Measurements from ENCODE around the gene APPBP2. TPM values are rescaled to one million over a fixed set of nuclear protein-coding genes. Genes with fewer than 3 reads are reported as not detected.
A peak's percentile ranks its signal among the peaks of the same experiment; 100 is the strongest.

Gene APPBP2
- total and polyA plus RNA-seq, 3 experiments from 2014 or later = 21.0 to 29.5 (median 27.7) TPM

DNA sequence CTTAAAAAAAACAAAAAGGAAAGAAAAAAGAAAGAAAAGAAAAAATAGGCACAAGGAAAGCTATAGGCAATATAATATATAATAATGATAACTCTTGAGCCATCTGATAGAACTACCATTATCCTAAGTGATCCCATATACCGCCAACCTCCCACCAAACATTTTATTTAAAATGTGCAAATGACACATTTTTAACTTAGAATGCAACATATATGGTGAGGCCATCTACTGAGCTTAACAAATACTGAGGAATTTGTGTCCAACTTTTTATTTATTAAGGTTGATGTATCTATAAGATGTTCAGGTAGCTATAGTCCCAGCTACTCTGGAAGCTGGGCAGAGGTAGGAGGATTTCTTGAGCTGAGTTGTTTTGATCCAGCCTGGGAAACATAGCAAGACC is 14.4 kb upstream of the APPBP2 start:
- Histone ChIP-seq H3K27ac (ENCODE audit: low read depth, low read length) (no peak overlapping the region), H3K27me3 (ENCODE audit: insufficient read depth, low read length, poor library complexity, severe bottlenecking) (no peaks in the 10 kb centered on the region), H3K4me3 (ENCODE audit: low read length) (no peak overlapping the region), H3K4me1 (ENCODE audit: insufficient read depth, low read length) (no peaks in the 10 kb centered on the region), H3K9me3 (ENCODE audit: low read length) (no peaks in the 10 kb centered on the region), H3K36me3 (ENCODE audit: insufficient read depth, low read length) (no peaks in the 10 kb centered on the region)
- Mint-ChIP-seq H3K36me3 (peaks cover 0 to 4% (median 0%) of the 10 kb centered on the region in 3 donors), H3K27me3 (no peaks in the 10 kb centered on the region), H3K27ac (peak overlapping the region in 1 of 8 donors; percentile 74), H3K4me1 (no peaks in the 10 kb centered on the region), H3K9me3 (no peaks in the 10 kb centered on the region), H3K4me3 (no peak overlapping the region)
- DNase-seq = no peak
- ChIA-PET CTCF (no interaction called here), POLR2A (no interaction called here)

- Mint-ChIP-seq H3K9me3 (no peaks in the 10 kb centered on the region), H3K27ac (peak overlapping the region in 1 of 8 donors; percentile 29), H3K27me3 (no peaks in the 10 kb centered on the region), H3K4me3 (no peak overlapping the region), H3K4me1 (no peaks in the 10 kb centered on the region), H3K36me3 (peaks cover 0 to 4% (median 0%) of the 10 kb centered on the region in 3 donors)
- no peak overlapping the region for H3K27ac ChIP-seq (ENCODE audit: low read depth, low read length)
- DNase-seq = no peak
- H3K36me3 ChIP-seq (ENCODE audit: insufficient read depth, low read length) = no peaks in the 10 kb centered on the region
- H3K9me3 ChIP-seq (ENCODE audit: low read length) = no peaks in the 10 kb centered on the region
- no peak overlapping the region for H3K4me3 ChIP-seq (ENCODE audit: low read length)
- H3K27me3 ChIP-seq (ENCODE audit: insufficient read depth, low read length, poor library complexity, severe bottlenecking) = no peaks in the 10 kb centered on the region
- ChIA-PET CTCF (no interaction called here), POLR2A (no interaction called here)
- H3K4me1 ChIP-seq (ENCODE audit: insufficient read depth, low read length) = no peaks in the 10 kb centered on the region
These were observed 13.8 kb upstream of the APPBP2 start for GRCh38 chr17:60539807-60540206.

- Histone ChIP-seq H3K27ac (ENCODE audit: low read depth, low read length) (no peak overlapping the region), H3K9me3 (ENCODE audit: low read length) (no peaks in the 10 kb centered on the region), H3K4me1 (ENCODE audit: insufficient read depth, low read length) (no peaks in the 10 kb centered on the region), H3K4me3 (ENCODE audit: low read length) (no peak overlapping the region), H3K27me3 (ENCODE audit: insufficient read depth, low read length, poor library complexity, severe bottlenecking) (no peaks in the 10 kb centered on the region), H3K36me3 (ENCODE audit: insufficient read depth, low read length) (no peaks in the 10 kb centered on the region)
- no peak overlapping the region for H3K4me3 Mint-ChIP-seq
- DNase-seq = no peak
- no peak overlapping the region for H3K27ac Mint-ChIP-seq
- ChIA-PET CTCF (no interaction called here), POLR2A (interaction anchor here (0.6 kb wide), 1 partner anchor 404 kb away, joined by 3 read pairs; no protein-coding TSS in a partner anchor)
- H3K36me3 Mint-ChIP-seq = peaks cover 0 to 4% (median 0%) of the 10 kb centered on the region in 3 donors
- no peaks in the 10 kb centered on the region for H3K4me1 Mint-ChIP-seq
- no peaks in the 10 kb centered on the region for H3K9me3 Mint-ChIP-seq
- peaks cover 0 to 2% of the 10 kb centered on the region in 2 donors for H3K27me3 Mint-ChIP-seq
These were observed 12.7 kb upstream of the APPBP2 start for GRCh38 chr17:60538726-60539125.

GRCh38 chr17:60535382-60536279 is 9.6 kb upstream of the APPBP2 start:
- H3K4me1 ChIP-seq (ENCODE audit: insufficient read depth, low read length) = no peaks in the 10 kb centered on the region
- Mint-ChIP-seq H3K9me3 (peaks cover 0 to 2% (median 0%) of the 10 kb centered on the region in 5 donors), H3K36me3 (peaks cover 0 to 4% (median 0%) of the 10 kb centered on the region in 3 donors), H3K27ac (no peak overlapping the region), H3K4me3 (no peak overlapping the region), H3K27me3 (peaks cover 5 to 8% of the 10 kb centered on the region in 2 donors), H3K4me1 (peaks cover 0 to 4% (median 0%) of the 10 kb centered on the region in 3 donors)
- no peak for DNase-seq
- H3K4me3 ChIP-seq (ENCODE audit: low read length) = no peak overlapping the region
- H3K27ac ChIP-seq (ENCODE audit: low read depth, low read length) = no peak overlapping the region
- ChIA-PET POLR2A (no interaction called here), CTCF (no interaction called here)
- H3K36me3 ChIP-seq (ENCODE audit: insufficient read depth, low read length) = no peaks in the 10 kb centered on the region
- H3K27me3 ChIP-seq (ENCODE audit: insufficient read depth, low read length, poor library complexity, severe bottlenecking) = no peaks in the 10 kb centered on the region
- no peaks in the 10 kb centered on the region for H3K9me3 ChIP-seq (ENCODE audit: low read length)

DNA sequence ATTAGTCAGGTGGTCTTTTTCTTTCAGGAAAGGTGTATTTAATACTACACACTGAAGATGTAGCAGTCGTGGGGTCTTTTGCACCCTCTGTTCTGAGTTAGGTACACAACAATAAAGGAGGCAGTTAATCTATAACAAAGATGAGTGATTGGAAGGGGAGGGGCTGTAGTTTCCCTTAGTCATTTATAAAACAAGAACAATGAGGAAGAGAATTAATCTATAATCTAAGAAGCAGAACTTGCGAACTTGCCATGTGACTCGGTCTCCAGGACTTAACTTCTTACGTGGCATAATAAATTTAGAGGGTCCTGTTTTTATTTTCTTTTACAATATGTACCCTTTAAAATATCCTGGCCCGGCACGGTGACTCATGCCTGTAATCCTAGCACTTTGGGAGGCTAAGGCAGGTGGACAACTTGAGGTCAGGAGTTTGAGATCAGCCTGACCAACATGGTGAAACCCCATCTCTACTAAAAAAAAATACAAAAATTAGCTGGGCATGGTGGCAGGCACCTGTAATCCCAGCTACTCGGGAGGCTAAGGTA is 8.6 kb upstream of the APPBP2 start:
- CTCF ChIA-PET = no interaction called here
- Histone ChIP-seq H3K27me3 (ENCODE audit: insufficient read depth, low read length, poor library complexity, severe bottlenecking) (no peaks in the 10 kb centered on the region), H3K9me3 (ENCODE audit: low read length) (no peaks in the 10 kb centered on the region), H3K36me3 (ENCODE audit: insufficient read depth, low read length) (no peaks in the 10 kb centered on the region), H3K4me3 (ENCODE audit: low read length) (no peak overlapping the region), H3K4me1 (ENCODE audit: insufficient read depth, low read length) (no peaks in the 10 kb centered on the region), H3K27ac (ENCODE audit: low read depth, low read length) (no peak overlapping the region)
- H3K4me3 Mint-ChIP-seq = no peak overlapping the region
- peaks cover 0 to 4% (median 0%) of the 10 kb centered on the region in 3 donors for H3K4me1 Mint-ChIP-seq
- H3K27me3 Mint-ChIP-seq = peaks cover 5 to 8% of the 10 kb centered on the region in 2 donors
- peaks cover 0 to 2% (median 0%) of the 10 kb centered on the region in 5 donors for H3K9me3 Mint-ChIP-seq
- peaks cover 0 to 4% (median 0%) of the 10 kb centered on the region in 3 donors for H3K36me3 Mint-ChIP-seq
- POLR2A ChIA-PET = no interaction called here
- no peak overlapping the region for H3K27ac Mint-ChIP-seq
- no peak for DNase-seq

DNA sequence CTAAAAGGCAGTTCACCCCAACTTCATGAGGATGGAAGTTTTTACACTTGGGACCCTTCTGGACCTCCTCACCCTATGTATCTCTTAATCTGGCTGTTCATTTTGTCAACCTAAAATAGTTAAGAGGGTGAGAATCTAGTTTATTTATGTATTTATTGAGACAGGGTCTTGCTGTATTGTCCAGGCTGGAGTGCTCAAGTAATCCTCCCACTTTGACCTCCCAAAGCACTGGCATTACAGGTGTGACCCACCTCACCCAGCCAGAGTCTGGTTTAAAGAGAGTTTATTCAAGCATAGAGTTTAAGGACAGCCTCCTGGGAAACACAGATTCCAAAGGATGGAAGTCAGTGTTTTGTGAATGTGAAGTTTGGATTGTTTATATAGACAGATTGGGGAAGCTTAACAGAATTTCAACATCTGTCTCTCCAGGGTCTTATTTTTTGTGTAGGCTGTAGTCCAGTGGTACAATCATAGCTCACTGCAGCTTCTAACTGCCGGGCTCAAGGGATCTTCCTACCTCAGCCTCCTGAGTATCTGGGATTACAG is 8.0 kb upstream of the APPBP2 start:
- Mint-ChIP-seq H3K4me3 (no peak overlapping the region), H3K9me3 (peaks cover 0 to 2% (median 0%) of the 10 kb centered on the region in 5 donors), H3K4me1 (peaks cover 0 to 4% (median 0%) of the 10 kb centered on the region in 3 donors), H3K36me3 (peaks cover 0 to 4% (median 0%) of the 10 kb centered on the region in 3 donors), H3K27me3 (peaks cover 5 to 8% of the 10 kb centered on the region in 2 donors), H3K27ac (no peak overlapping the region)
- Histone ChIP-seq H3K4me3 (ENCODE audit: low read length) (no peak overlapping the region), H3K27ac (ENCODE audit: low read depth, low read length) (no peak overlapping the region), H3K27me3 (ENCODE audit: insufficient read depth, low read length, poor library complexity, severe bottlenecking) (no peaks in the 10 kb centered on the region), H3K36me3 (ENCODE audit: insufficient read depth, low read length) (no peaks in the 10 kb centered on the region), H3K4me1 (ENCODE audit: insufficient read depth, low read length) (no peaks in the 10 kb centered on the region), H3K9me3 (ENCODE audit: low read length) (no peaks in the 10 kb centered on the region)
- CTCF ChIA-PET = no interaction called here
- POLR2A ChIA-PET = no interaction called here
- DNase-seq = no peak

- Histone ChIP-seq H3K9me3 (ENCODE audit: low read length) (no peaks in the 10 kb centered on the region), H3K36me3 (ENCODE audit: insufficient read depth, low read length) (no peaks in the 10 kb centered on the region), H3K27ac (ENCODE audit: low read depth, low read length) (no peak overlapping the region), H3K27me3 (ENCODE audit: insufficient read depth, low read length, poor library complexity, severe bottlenecking) (no peaks in the 10 kb centered on the region), H3K4me1 (ENCODE audit: insufficient read depth, low read length) (peaks cover 13% of the 10 kb centered on the region), H3K4me3 (ENCODE audit: low read length) (no peak overlapping the region)
- H3K9me3 Mint-ChIP-seq = peaks cover 0 to 2% (median 0%) of the 10 kb centered on the region in 5 donors
- H3K27ac Mint-ChIP-seq = no peak overlapping the region
- ChIA-PET POLR2A (no interaction called here), CTCF (no interaction called here)
- H3K4me3 Mint-ChIP-seq = no peak overlapping the region
- H3K4me1 Mint-ChIP-seq = peaks cover 21 to 25% (median 25%) of the 10 kb centered on the region in 3 donors
- peaks cover 0 to 17% (median 2%) of the 10 kb centered on the region in 3 donors for H3K36me3 Mint-ChIP-seq
- peaks cover 5 to 8% of the 10 kb centered on the region in 2 donors for H3K27me3 Mint-ChIP-seq
- no peak for DNase-seq
These were observed 3.8 kb upstream of the APPBP2 start for GRCh38 chr17:60529806-60530205.

GRCh38 chr17:60528828-60529227 is 2.8 kb upstream of the APPBP2 start:
- Histone ChIP-seq H3K27me3 (ENCODE audit: insufficient read depth, low read length, poor library complexity, severe bottlenecking) (no peaks in the 10 kb centered on the region), H3K4me1 (ENCODE audit: insufficient read depth, low read length) (peaks cover 23% of the 10 kb centered on the region), H3K27ac (ENCODE audit: low read depth, low read length) (no peak overlapping the region), H3K36me3 (ENCODE audit: insufficient read depth, low read length) (no peaks in the 10 kb centered on the region), H3K9me3 (ENCODE audit: low read length) (no peaks in the 10 kb centered on the region), H3K4me3 (ENCODE audit: low read length) (no peak overlapping the region)
- Mint-ChIP-seq H3K27ac (no peak overlapping the region), H3K36me3 (peaks cover 0 to 18% (median 2%) of the 10 kb centered on the region in 3 donors), H3K27me3 (peaks cover 5 to 7% of the 10 kb centered on the region in 2 donors), H3K4me1 (peaks cover 31 to 35% (median 35%) of the 10 kb centered on the region in 3 donors), H3K9me3 (peaks cover 0 to 2% (median 0%) of the 10 kb centered on the region in 5 donors), H3K4me3 (peak overlapping the region in 2 of 7 donors; percentile 15 to 66)
- no peak for DNase-seq
- ChIA-PET POLR2A (no interaction called here), CTCF (no interaction called here)
